Caco-2 (cell line): Measurements from ENCODE around the gene IL19. TPM values are rescaled to one million over a fixed set of nuclear protein-coding genes. Genes with fewer than 3 reads are reported as not detected.

Experiments
- BruUV-seq: library from RNA; stranded (reverse); fragments of 400-500 nt; replicated peaks from 2 replicates; lab custom pipeline; 2021; lab: Mats Ljungman, UMichigan
- CTCF ChIA-PET: fragments of 300-600 bp; sonication (Branson Sonifier 250); formaldehyde crosslinking; loops from one replicate; lab custom pipeline; 2022; ENCODE audit warnings: antibody characterized with exemption; lab: Charles Lee
- POLR2A ChIA-PET: fragments of 300-600 bp; sonication (Branson Sonifier 250); formaldehyde crosslinking; loops from one replicate; lab custom pipeline; 2022; ENCODE audit warnings: antibody characterized with exemption; lab: Charles Lee
- DNase-seq, 2 experiments: peaks; one replicate each; pipeline versions ENCODE4 v3.0.0 to v3.0.0-alpha.2; 2020 to 2022
- H3K27me3 ChIP-seq: replicated peaks from 2 replicates; pipeline ENCODE4 v1.6.0; 2011; ENCODE audit warnings: low read length; ENCODE audit not compliant: control insufficient read depth, insufficient read depth
- H3K36me3 ChIP-seq: 2 replicates; pipeline ENCODE4 v1.5.1; 2011; ENCODE audit warnings: low read length; ENCODE audit not compliant: control insufficient read depth, insufficient read depth
- H3K4me1 ChIP-seq: fragments of 250-450 bp; sonication (Bioruptor Pico); 2 replicates; pipeline ENCODE4 v1.5.1; 2020; ENCODE audit warnings: mild to moderate bottlenecking
- H3K4me3 ChIP-seq: 2 replicates; pipeline ENCODE4 v1.5.1; 2011; ENCODE audit warnings: low read depth, mild to moderate bottlenecking, control low read depth, low read length
- H3K9me3 ChIP-seq: fragments of 250-450 bp; sonication (Bioruptor Pico); 2 replicates; pipeline ENCODE4 v1.5.1; 2020; ENCODE audit warnings: mild to moderate bottlenecking, moderate library complexity
- H3K27ac Mint-ChIP-seq: one replicate; pipeline ENCODE4 v1.8.0; 2022; ENCODE audit warnings: mixed read lengths; ENCODE audit not compliant: unreplicated experiment
- H3K27me3 Mint-ChIP-seq: one replicate; pipeline ENCODE4 v1.8.0; 2022; ENCODE audit warnings: mixed read lengths; ENCODE audit not compliant: insufficient read depth, unreplicated experiment
- H3K36me3 Mint-ChIP-seq: one replicate; pipeline ENCODE4 v1.8.0; 2022; ENCODE audit warnings: mild to moderate bottlenecking, mixed read lengths; ENCODE audit not compliant: insufficient read depth, unreplicated experiment
- H3K4me1 Mint-ChIP-seq: one replicate; pipeline ENCODE4 v1.8.0; 2022; ENCODE audit warnings: low read depth, mixed read lengths; ENCODE audit not compliant: unreplicated experiment
- H3K4me3 Mint-ChIP-seq: one replicate; pipeline ENCODE4 v1.8.0; 2022; ENCODE audit warnings: mild to moderate bottlenecking, moderate library complexity, mixed read lengths; ENCODE audit not compliant: unreplicated experiment
- H3K9me3 Mint-ChIP-seq: one replicate; pipeline ENCODE4 v1.8.0; 2022; ENCODE audit warnings: mixed read lengths; ENCODE audit not compliant: unreplicated experiment
- CTCF ChIP-seq, 2 experiments: fragments of 200-600 bp in 1 of 2; IDR thresholded peaks; 1 replicate in 1 of 2; 2 replicates in 1 of 2; pipeline versions ENCODE4 v1.5.1 to v1.8.0; 2011 to 2022; ENCODE audit warnings: antibody characterized with exemption in 1 of 2, control low read depth in 1 of 2, inconsistent platforms in 1 of 2, low read depth in 1 of 2, low read length in 1 of 2, mild to moderate bottlenecking in 1 of 2, moderate library complexity in 1 of 2; ENCODE audit not compliant: insufficient read depth in 1 of 2, severe bottlenecking in 1 of 2, unreplicated experiment in 1 of 2
- intact Hi-C: fragments of 100-400 bp; cut with micrococcal nuclease; formaldehyde crosslinking; loops from one replicate; pipeline ENCODE4 v1.10.0; 2022; ENCODE audit not compliant: unreplicated experiment
- total RNA-seq: library from RNA; stranded (reverse); gene quantifications from 2 replicates; pipeline ENCODE4 v1.2.3, GENCODE V29; 2022

IL19 gene
- total RNA-seq, 1 experiment from 2014 or later, result not detected

GRCh38 chr1:206752481-206752880 lies 18.1 kb upstream of the IL19 start:
- peaks cover 4% of the 10 kb centered on the region for H3K27me3 Mint-ChIP-seq
- no peaks in the 10 kb centered on the region for H3K4me1 ChIP-seq
- no peaks in the 10 kb centered on the region for H3K27me3 ChIP-seq
- H3K4me3 ChIP-seq, result no peak overlapping the region
- no peaks in the 10 kb centered on the region for H3K9me3 Mint-ChIP-seq
- no TSS peak for BruUV-seq
- no peak for DNase-seq
- no peak for TF ChIP-seq CTCF (IDR thresholded peaks at IDR 0.05; ENCODE audit: insufficient read depth in 1 of 2, low read depth in 1 of 2, low read length in 1 of 2, severe bottlenecking in 1 of 2, unreplicated experiment in 1 of 2)
- H3K9me3 ChIP-seq, result no peaks in the 10 kb centered on the region
- intact Hi-C loops, result no loop called here
- no peaks in the 10 kb centered on the region for H3K36me3 Mint-ChIP-seq
- no peak overlapping the region for H3K27ac Mint-ChIP-seq
- POLR2A ChIA-PET, result no interaction called here
- no peak overlapping the region for H3K4me3 Mint-ChIP-seq
- H3K4me1 Mint-ChIP-seq, result no peaks in the 10 kb centered on the region
- CTCF ChIA-PET, result no interaction called here
- H3K36me3 ChIP-seq, result no peaks in the 10 kb centered on the region

- Mint-ChIP-seq H3K4me1 (no peaks in the 10 kb centered on the region), H3K27ac (no peak overlapping the region), H3K27me3 (peaks cover 4% of the 10 kb centered on the region), H3K9me3 (no peaks in the 10 kb centered on the region), H3K36me3 (no peaks in the 10 kb centered on the region), H3K4me3 (no peak overlapping the region)
- H3K4me1 ChIP-seq, result no peaks in the 10 kb centered on the region
- H3K4me3 ChIP-seq, result no peak overlapping the region
- H3K9me3 ChIP-seq, result no peaks in the 10 kb centered on the region
- BruUV-seq, result no TSS peak
- no peaks in the 10 kb centered on the region for H3K36me3 ChIP-seq
- DNase-seq, result no peak
- CTCF ChIA-PET, result no interaction called here
- H3K27me3 ChIP-seq, result no peaks in the 10 kb centered on the region
- no peak for TF ChIP-seq CTCF (IDR thresholded peaks at IDR 0.05; ENCODE audit: insufficient read depth in 1 of 2, low read depth in 1 of 2, low read length in 1 of 2, severe bottlenecking in 1 of 2, unreplicated experiment in 1 of 2)
- POLR2A ChIA-PET, result no interaction called here
- intact Hi-C loops, result no loop called here
These were observed 17.4 kb upstream of the IL19 start for GRCh38 chr1:206753141-206753540.

GRCh38 chr1:206754011-206754410 lies 16.6 kb upstream of the IL19 start:
- TF ChIP-seq CTCF (IDR thresholded peaks at IDR 0.05; ENCODE audit: insufficient read depth in 1 of 2, low read depth in 1 of 2, low read length in 1 of 2, severe bottlenecking in 1 of 2, unreplicated experiment in 1 of 2), result no peak
- Mint-ChIP-seq H3K27ac (no peak overlapping the region), H3K4me1 (no peaks in the 10 kb centered on the region), H3K4me3 (no peak overlapping the region), H3K9me3 (no peaks in the 10 kb centered on the region), H3K36me3 (no peaks in the 10 kb centered on the region), H3K27me3 (peaks cover 4% of the 10 kb centered on the region)
- no peaks in the 10 kb centered on the region for H3K9me3 ChIP-seq
- ChIA-PET POLR2A (no interaction called here), CTCF (no interaction called here)
- no peaks in the 10 kb centered on the region for H3K36me3 ChIP-seq
- BruUV-seq, result no TSS peak
- no peaks in the 10 kb centered on the region for H3K4me1 ChIP-seq
- no peaks in the 10 kb centered on the region for H3K27me3 ChIP-seq
- intact Hi-C loops, result no loop called here
- DNase-seq, result no peak
- H3K4me3 ChIP-seq, result no peak overlapping the region
